GM21576 (cell line): ENCODE measurements around the gene FOXK1.
"Not testable (repeated sequence)": the region's sequence is repeated elsewhere in the genome, so short reads cannot be mapped to it uniquely, and the experiment has no call there.

Source experiments
- ATAC-seq: cut with Tn5 transposase; IDR thresholded peaks from one replicate; pipeline ENCODE4 v1.9.1; 2021; ENCODE audit warnings: mild to moderate bottlenecking, moderate library complexity; ENCODE audit not compliant: unreplicated experiment

FOXK1 gene

DNA sequence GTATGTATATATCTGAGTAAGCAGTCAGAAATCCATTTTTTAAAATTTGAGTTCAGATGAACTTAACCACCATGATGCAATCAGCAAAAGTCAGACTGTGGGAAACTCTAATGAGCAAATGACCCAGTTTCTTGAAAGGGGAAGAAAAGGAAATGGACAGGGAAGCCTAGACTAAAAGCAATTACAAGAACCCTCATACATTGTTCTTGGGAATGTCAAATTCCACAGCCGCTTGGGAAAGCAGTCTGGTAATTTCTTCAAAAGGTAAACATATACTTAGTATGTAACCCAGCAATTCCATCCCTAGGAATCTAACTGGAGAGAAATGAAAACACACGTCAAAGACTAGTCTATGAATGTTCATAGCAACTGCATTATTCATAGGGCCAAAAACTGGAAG lies 16.4 kb upstream of the FOXK1 start:
- ATAC-seq = no peak

DNA sequence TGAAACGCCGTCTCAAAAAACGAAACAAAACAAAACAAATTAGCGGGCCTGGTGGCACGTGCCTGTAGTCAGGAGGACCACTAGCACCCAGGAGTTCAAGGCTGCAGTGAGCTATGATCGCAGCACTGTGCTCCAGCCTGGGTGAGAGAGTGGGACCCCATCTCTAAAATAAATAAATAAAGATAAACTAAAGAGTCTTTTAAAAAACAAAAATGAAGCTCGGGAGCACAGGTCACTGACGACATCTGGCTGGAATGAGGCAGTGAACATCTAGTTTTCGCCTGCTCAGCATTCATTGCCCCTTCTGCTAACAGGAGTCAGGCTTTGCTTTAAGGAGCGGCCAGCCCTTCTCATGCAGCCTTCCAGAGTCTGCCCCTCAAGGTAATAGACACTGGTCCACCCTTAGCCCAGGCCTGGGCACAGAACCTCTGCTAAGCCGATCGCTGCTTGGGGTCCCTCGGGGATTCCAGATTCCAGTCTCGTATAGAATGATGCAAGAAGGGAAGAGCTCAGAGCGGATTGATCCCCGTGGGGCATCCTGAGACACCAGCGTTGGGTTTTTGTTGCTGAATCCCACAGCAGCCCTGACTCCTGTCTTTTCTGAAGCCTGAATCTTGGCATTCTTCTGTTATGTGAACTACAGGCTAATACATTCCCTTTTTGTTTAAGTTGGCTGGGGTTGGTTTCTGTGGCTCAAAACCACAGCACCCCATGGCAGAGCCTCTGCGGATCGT lies 14.2 kb upstream of the FOXK1 start:
- ATAC-seq = no peak

DNA sequence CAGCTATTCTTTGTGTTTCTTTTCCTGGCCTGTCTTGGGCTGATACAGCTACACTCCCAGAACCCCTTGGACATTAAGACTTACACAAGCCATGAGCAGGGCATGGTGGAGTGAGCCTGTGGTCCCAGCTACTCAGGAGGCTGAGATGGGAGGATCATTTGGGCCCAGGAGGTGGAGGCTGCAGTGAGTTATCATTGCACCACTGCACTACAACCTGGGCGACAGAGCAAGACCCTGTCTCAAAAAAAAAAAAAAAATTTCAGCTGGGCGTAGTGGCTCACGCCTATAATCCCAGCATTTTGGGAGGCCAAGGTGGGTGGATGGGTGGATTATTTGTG lies 13.6 kb upstream of the FOXK1 start:
- no peak for ATAC-seq

- no peak for ATAC-seq
Measured at GRCh38 chr7:4670791-4671190, 11.3 kb upstream of the FOXK1 start.

DNA sequence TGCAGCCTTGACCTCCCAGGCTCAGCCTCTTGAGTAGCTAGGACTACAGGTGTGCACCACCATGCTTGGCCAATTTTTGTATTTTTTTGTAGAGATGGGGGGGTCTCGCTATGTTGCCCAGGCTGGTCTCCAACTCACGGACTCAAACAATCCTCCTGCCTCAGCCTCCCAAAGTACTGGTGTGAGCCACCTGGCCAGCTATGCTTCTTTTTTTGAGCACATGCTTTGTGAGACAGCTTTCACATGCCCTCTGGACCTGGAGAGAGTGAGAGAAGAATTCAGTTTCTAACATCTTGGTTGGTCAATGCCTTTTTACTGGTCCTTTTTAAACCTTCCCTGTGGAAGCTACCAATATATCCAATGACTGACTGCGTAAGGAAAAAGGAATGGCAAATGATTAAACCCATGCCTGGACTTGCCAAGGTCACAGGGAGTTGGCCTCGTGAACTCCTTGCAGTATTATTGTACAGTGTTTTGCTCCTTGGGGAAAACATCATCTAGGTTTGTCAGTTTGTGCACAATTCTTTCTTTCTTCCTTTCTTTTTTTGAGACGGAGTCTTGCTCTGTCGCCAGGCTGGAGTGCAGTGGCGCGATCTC lies 6.2 kb upstream of the FOXK1 start:
- no peak for ATAC-seq

GRCh38 chr7:4677518-4677917 lies 4.6 kb upstream of the FOXK1 start:
- ATAC-seq = not testable (repeated sequence)

- ATAC-seq = no peak
Measured at GRCh38 chr7:4681218-4681851, 760 bp upstream of the FOXK1 start.

DNA sequence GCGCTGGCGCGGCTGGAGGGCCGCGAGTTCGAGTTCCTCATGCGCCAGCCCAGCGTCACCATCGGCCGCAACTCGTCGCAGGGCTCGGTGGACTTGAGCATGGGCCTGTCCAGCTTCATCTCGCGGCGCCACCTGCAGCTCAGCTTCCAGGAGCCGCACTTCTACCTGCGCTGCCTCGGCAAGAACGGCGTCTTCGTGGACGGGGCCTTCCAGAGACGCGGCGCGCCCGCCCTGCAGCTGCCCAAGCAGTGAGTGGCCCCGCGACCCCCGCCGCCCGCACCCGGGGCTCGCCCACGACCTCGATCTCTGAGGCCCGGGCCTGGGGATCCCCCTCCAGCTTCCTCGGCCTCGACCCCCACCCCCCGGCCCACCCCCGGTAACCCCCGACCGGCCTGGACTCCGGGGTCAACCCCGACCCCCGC lies 537 bp downstream of the FOXK1 start:
- ATAC-seq = peak; percentile 39

DNA sequence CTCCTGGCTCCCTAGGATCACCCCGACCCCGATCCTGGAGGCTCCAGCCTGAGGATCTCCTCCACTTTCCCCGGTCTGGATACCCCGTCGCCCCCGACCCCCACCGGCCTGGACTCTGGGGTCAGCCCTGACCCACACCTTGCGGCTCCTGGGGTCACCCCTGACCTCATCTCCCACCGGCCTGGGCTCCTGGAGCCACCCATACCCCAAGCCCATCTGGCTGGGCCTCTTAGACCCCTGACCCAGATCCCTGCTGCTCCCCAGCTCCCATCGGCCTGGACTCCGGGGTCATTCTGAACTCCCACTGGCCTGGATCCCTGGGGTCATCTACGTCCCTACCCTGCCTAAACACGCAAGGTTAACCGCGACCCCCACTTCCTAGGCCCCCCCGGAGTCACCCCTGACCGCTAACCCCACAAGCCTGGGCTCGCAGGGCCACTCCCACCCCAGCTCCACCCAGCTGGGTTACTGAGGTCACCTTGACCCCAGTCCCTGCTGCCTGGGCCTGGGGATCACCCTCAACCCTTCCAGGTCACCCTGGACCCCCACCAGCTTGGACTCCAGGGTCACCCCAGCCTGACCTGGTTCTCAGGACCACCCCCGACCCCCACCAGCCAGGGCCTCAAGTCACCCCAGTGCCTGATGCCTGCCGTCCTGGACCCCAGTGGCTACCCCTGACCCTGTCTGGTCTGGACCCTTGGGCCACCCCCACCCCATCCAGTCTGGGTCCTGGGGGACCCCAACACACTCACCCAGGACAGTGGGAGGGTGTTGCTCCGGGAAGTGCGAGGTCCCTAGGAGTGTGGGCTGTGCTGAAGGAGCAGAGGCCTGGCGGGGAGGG lies 1.2 kb downstream of the FOXK1 start:
- ATAC-seq = no peak

GRCh38 chr7:4683884-4684565 lies 1.9 kb downstream of the FOXK1 start:
- ATAC-seq = no peak

GRCh38 chr7:4684846-4685245 lies 2.8 kb downstream of the FOXK1 start:
- no peak for ATAC-seq

DNA sequence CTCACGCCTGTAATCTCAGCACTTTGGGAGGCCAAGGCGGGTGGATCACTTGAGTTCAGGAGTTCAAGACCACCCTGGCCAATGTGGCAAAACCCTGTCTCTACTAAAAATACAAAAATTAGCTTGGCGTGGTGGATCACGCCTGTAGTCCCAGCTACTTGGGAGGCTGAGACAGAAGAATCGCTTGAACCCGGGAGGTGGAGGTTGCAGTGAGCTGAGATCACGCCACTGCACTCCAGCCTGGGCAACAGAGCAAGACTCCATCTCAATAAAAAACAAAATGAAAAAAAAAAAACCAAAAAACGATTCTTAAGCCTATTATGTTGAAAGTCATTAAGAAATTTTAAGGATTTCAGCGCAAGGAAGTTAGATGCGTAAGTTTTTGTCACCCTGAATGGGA lies 3.6 kb downstream of the FOXK1 start:
- ATAC-seq = not testable (repeated sequence)

DNA sequence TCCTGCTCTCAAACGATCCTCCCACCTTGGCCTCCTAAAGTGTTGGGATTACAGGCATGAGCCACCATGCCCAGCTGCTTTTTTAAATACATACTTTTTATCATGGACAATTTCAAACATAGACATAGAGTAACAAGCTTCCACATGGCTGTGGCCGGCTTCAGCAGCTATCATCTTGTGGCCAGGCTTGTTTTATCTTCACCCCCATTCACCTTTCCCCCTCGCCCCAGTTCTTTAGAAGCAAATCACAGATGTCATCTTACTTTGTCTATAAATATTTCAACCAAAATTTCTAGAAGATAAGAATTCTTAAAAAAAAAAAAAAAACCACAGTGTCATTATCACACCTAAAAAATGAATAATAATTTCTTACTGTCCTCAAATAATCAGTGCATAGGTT lies 5.9 kb downstream of the FOXK1 start:
- no peak for ATAC-seq

GRCh38 chr7:4689151-4689550 lies 7.1 kb downstream of the FOXK1 start:
- no peak for ATAC-seq

- no peak for ATAC-seq
Measured at GRCh38 chr7:4689668-4690067, 7.6 kb downstream of the FOXK1 start.

GRCh38 chr7:4690953-4691856 lies 9.1 kb downstream of the FOXK1 start:
- ATAC-seq = no peak

- no peak for ATAC-seq
Measured at GRCh38 chr7:4692055-4692454, 10.0 kb downstream of the FOXK1 start.

DNA sequence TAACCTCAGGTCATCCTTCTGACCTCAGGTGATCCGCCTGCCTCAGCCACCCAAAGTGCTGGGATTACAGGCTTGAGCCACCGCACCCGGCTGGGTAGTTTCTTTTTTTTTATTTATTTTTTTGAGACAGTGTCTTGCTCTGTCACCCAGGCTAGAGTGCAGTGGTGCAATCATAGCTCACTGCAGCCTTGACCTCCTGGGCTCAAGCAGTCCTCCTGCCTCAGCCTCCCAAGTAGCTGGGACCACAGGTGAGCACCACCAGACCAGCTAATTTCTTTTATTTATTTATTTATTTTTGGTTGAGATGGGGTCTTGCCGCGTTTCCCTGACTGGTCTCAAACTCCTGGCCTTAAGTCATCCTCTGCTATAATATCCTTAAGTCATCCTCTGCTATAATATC lies 10.5 kb downstream of the FOXK1 start:
- ATAC-seq = not testable (repeated sequence)

DNA sequence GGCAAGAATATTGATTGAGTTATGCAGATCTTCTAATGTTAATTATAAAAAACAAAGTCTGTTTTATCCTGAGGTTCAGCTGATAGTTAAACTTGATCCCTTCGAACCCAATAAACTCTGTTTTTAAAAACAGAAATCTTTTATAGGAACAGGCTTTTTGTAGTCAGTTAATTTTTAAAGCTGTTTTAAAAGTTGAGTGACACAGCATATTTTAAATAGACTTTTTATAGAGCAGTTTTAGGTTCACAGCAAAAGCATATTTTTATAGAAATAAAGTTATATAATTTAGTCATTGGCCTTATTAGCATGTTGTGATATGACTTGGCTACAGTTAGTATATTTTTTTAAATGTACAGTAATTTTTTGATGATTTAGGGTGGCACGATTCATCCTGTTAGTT lies 11.1 kb downstream of the FOXK1 start:
- no peak for ATAC-seq

- ATAC-seq = no peak
Measured at GRCh38 chr7:4693749-4694148, 11.7 kb downstream of the FOXK1 start.
